ENCODE data around the gene CNTN5. TPM values are rescaled to one million over a fixed set of nuclear protein-coding genes. Genes with fewer than 3 reads are reported as not detected.
"Not testable (repeated sequence)": the region's sequence is repeated elsewhere in the genome, so short reads cannot be mapped to it uniquely, and the experiment has no call there.

CNTN5 gene
- total RNA-seq, 1 experiment from 2014 or later: 0.17 TPM

- DNase-seq: peak; percentile 45
- H3K4me3 ChIP-seq (ENCODE audit: insufficient read depth, low read depth, low read length): no peak overlapping the region
- H3K27me3 ChIP-seq (ENCODE audit: control insufficient read depth, insufficient read depth, low read length): no peaks in the 10 kb centered on the region
- no peaks in the 10 kb centered on the region for H3K36me3 ChIP-seq (replicated peaks; ENCODE audit: control insufficient read depth, insufficient read depth, low read length)
Observed at GRCh38 chr11:99739464-99740089, 718.8 kb downstream of the CNTN5 start.

GRCh38 chr11:99742501-99742900 lies 721.8 kb downstream of the CNTN5 start:
- Histone ChIP-seq H3K27me3 (ENCODE audit: control insufficient read depth, insufficient read depth, low read length) (no peaks in the 10 kb centered on the region), H3K36me3 (replicated peaks; ENCODE audit: control insufficient read depth, insufficient read depth, low read length) (no peaks in the 10 kb centered on the region), H3K4me3 (ENCODE audit: insufficient read depth, low read depth, low read length) (no peak overlapping the region)
- no peak for DNase-seq

- no peak overlapping the region for H3K4me3 ChIP-seq (ENCODE audit: insufficient read depth, low read depth, low read length)
- H3K27me3 ChIP-seq (ENCODE audit: control insufficient read depth, insufficient read depth, low read length): no peaks in the 10 kb centered on the region
- no peak for DNase-seq
- no peaks in the 10 kb centered on the region for H3K36me3 ChIP-seq (replicated peaks; ENCODE audit: control insufficient read depth, insufficient read depth, low read length)
Observed at GRCh38 chr11:99759787-99760186, 739.0 kb downstream of the CNTN5 start.

- no peak for DNase-seq
- no peaks in the 10 kb centered on the region for H3K27me3 ChIP-seq (ENCODE audit: control insufficient read depth, insufficient read depth, low read length)
- H3K4me3 ChIP-seq (ENCODE audit: insufficient read depth, low read depth, low read length): no peak overlapping the region
- H3K36me3 ChIP-seq (replicated peaks; ENCODE audit: control insufficient read depth, insufficient read depth, low read length): no peaks in the 10 kb centered on the region
Observed at GRCh38 chr11:99766811-99767210, 746.1 kb downstream of the CNTN5 start.

- Histone ChIP-seq H3K27me3 (ENCODE audit: control insufficient read depth, insufficient read depth, low read length) (no peaks in the 10 kb centered on the region), H3K36me3 (replicated peaks; ENCODE audit: control insufficient read depth, insufficient read depth, low read length) (no peaks in the 10 kb centered on the region), H3K4me3 (ENCODE audit: insufficient read depth, low read depth, low read length) (no peak overlapping the region)
- no peak for DNase-seq
Observed at GRCh38 chr11:99773646-99774045, 752.9 kb downstream of the CNTN5 start.

- no peak overlapping the region for H3K4me3 ChIP-seq (ENCODE audit: insufficient read depth, low read depth, low read length)
- H3K27me3 ChIP-seq (ENCODE audit: control insufficient read depth, insufficient read depth, low read length): no peaks in the 10 kb centered on the region
- no peak for DNase-seq
- H3K36me3 ChIP-seq (replicated peaks; ENCODE audit: control insufficient read depth, insufficient read depth, low read length): no peaks in the 10 kb centered on the region
Observed at GRCh38 chr11:99781074-99781473, 760.3 kb downstream of the CNTN5 start.

GRCh38 chr11:99791354-99791753 lies 770.6 kb downstream of the CNTN5 start:
- H3K27me3 ChIP-seq (ENCODE audit: control insufficient read depth, insufficient read depth, low read length): no peaks in the 10 kb centered on the region
- no peak for DNase-seq
- no peak overlapping the region for H3K4me3 ChIP-seq (ENCODE audit: insufficient read depth, low read depth, low read length)

GRCh38 chr11:99795999-99796398 lies 775.2 kb downstream of the CNTN5 start:
- no peak for DNase-seq
- H3K27me3 ChIP-seq (ENCODE audit: control insufficient read depth, insufficient read depth, low read length): no peaks in the 10 kb centered on the region
- H3K36me3 ChIP-seq (replicated peaks; ENCODE audit: control insufficient read depth, insufficient read depth, low read length): no peaks in the 10 kb centered on the region
- H3K4me3 ChIP-seq (ENCODE audit: insufficient read depth, low read depth, low read length): no peak overlapping the region

More at GRCh38 chr11:99791354-99791753, 770.6 kb downstream of the CNTN5 start:
- no peaks in the 10 kb centered on the region for H3K36me3 ChIP-seq (replicated peaks; ENCODE audit: control insufficient read depth, insufficient read depth, low read length)

GRCh38 chr11:99803501-99803900 lies 782.8 kb downstream of the CNTN5 start:
- Histone ChIP-seq H3K4me3 (ENCODE audit: insufficient read depth, low read depth, low read length) (no peak overlapping the region), H3K27me3 (ENCODE audit: control insufficient read depth, insufficient read depth, low read length) (no peaks in the 10 kb centered on the region), H3K36me3 (replicated peaks; ENCODE audit: control insufficient read depth, insufficient read depth, low read length) (no peaks in the 10 kb centered on the region)
- DNase-seq: no peak

- DNase-seq: no peak
- H3K27me3 ChIP-seq (ENCODE audit: control insufficient read depth, insufficient read depth, low read length): no peaks in the 10 kb centered on the region
- no peaks in the 10 kb centered on the region for H3K36me3 ChIP-seq (replicated peaks; ENCODE audit: control insufficient read depth, insufficient read depth, low read length)
- H3K4me3 ChIP-seq (ENCODE audit: insufficient read depth, low read depth, low read length): no peak overlapping the region
Observed at GRCh38 chr11:99812516-99812915, 791.8 kb downstream of the CNTN5 start.

- no peaks in the 10 kb centered on the region for H3K36me3 ChIP-seq (replicated peaks; ENCODE audit: control insufficient read depth, insufficient read depth, low read length)
- DNase-seq: no peak
- no peak overlapping the region for H3K4me3 ChIP-seq (ENCODE audit: insufficient read depth, low read depth, low read length)
- H3K27me3 ChIP-seq (ENCODE audit: control insufficient read depth, insufficient read depth, low read length): no peaks in the 10 kb centered on the region
Observed at GRCh38 chr11:99814021-99814420, 793.3 kb downstream of the CNTN5 start.

- no peaks in the 10 kb centered on the region for H3K27me3 ChIP-seq (ENCODE audit: control insufficient read depth, insufficient read depth, low read length)
- no peak for DNase-seq
- no peak overlapping the region for H3K4me3 ChIP-seq (ENCODE audit: insufficient read depth, low read depth, low read length)
- H3K36me3 ChIP-seq (replicated peaks; ENCODE audit: control insufficient read depth, insufficient read depth, low read length): no peaks in the 10 kb centered on the region
Observed at GRCh38 chr11:99814738-99815137, 794.0 kb downstream of the CNTN5 start.

GRCh38 chr11:99818991-99819390 lies 798.2 kb downstream of the CNTN5 start:
- no peak for DNase-seq
- no peaks in the 10 kb centered on the region for H3K36me3 ChIP-seq (replicated peaks; ENCODE audit: control insufficient read depth, insufficient read depth, low read length)
- H3K4me3 ChIP-seq (ENCODE audit: insufficient read depth, low read depth, low read length): no peak overlapping the region
- H3K27me3 ChIP-seq (ENCODE audit: control insufficient read depth, insufficient read depth, low read length): no peaks in the 10 kb centered on the region

GRCh38 chr11:99822846-99823565 lies 802.3 kb downstream of the CNTN5 start:
- no peaks in the 10 kb centered on the region for H3K27me3 ChIP-seq (ENCODE audit: control insufficient read depth, insufficient read depth, low read length)
- DNase-seq: no peak
- H3K36me3 ChIP-seq (replicated peaks; ENCODE audit: control insufficient read depth, insufficient read depth, low read length): no peaks in the 10 kb centered on the region
- H3K4me3 ChIP-seq (ENCODE audit: insufficient read depth, low read depth, low read length): no peak overlapping the region

GRCh38 chr11:99836739-99837138 lies 816.0 kb downstream of the CNTN5 start:
- H3K27me3 ChIP-seq (ENCODE audit: control insufficient read depth, insufficient read depth, low read length); H3K4me3 ChIP-seq (ENCODE audit: insufficient read depth, low read depth, low read length); H3K36me3 ChIP-seq (replicated peaks; ENCODE audit: control insufficient read depth, insufficient read depth, low read length); DNase-seq: not testable (repeated sequence)
